8988T (cell line): Measurements from ENCODE around the gene MCC.

ENCODE experiments used
- DNase-seq: peaks from one replicate; pipeline ENCODE4 v3.0.0; 2011

Gene MCC

DNA sequence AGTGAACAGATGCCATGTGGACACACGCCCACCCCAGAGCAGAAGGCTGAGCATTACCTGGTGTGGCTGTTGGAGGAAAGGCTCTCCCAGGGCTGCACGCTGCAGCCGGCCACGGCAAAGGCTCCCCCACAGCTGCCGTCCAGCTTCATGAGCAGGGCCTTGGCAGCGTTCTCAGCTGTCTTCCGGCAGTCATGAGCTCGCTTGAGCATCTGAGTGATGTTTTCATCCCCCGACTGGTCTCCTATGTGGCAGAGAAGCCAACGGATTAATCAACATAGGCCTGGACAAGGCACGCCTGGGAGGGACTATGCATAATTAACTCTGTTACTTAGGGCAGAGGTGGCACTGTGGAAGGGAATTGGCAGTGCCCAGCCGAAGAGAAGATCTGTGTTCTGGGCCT, 424.3 kb downstream of the MCC start:
- DNase-seq: no peak

DNA sequence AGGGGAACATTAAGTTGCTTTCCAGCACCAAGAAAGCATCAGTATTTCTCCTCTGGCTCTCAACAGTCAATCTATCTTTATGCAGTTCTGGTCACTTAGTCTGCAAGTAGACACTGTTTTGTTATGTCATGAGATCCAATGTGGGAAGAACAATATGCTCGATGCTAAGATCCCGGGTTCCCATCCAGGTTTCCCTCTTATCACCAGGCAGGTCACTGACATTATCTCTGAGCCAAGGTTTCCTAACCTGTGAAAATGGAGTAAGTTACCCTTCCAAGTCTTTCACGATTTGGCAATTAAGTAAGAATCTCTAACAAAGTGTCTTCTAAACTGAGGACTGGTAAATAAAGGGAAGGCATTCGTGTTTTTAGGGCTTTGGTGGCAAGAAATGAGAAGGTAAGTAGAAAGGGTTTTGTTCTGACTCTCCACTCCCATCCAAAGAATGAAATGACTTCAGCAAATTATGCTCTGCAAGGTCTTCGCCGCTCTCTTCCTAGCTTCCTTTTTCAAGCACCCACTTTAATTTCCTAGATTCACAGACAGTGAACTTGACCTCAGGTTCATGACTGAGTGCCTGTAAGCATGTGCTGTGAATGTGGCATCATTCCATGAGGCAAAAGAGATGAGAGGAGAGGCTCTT, 425.3 kb downstream of the MCC start:
- DNase-seq: no peak

DNA sequence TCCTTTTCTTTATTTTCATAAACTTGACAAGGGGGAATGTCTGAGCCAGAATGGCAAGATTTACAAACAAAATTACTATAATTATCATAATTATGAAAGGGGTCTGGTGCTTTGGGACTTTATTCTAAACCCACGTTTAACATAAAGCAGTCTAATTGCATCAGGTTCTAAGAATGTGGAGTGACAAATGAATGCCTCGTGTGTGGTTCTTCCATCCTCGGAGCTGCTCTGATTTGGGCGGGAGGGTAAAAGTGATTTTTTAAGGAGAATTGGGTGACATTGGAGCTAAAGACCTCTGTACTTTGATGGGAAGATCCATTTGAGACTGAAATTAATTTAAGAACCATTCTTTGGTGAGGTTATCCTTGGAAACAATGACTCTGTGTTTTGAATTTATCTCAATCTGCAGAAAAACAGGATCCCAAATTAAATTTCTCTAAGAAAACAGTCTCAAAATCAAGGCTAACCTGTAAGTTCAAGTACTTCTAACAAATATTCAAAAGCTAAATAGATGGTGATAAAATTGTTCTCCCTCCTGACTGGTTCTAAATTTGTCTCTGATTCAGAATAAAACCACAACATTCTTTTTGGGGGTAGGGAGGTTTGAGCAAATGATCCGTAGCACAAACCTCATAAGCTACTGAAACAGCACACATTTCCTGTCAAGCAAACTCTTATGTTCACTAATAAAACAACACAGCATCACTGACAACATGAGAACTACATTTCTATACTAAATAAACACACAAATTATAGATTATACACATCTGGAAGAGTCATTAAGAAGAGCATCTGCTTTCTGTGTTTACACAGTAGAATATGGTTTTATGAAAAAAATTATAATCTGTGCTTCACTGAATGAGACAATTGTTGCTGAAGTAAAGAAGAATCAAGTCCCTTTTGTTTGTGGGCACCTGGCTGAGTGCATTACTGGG, 426.1 kb downstream of the MCC start:
- no peak for DNase-seq

DNA sequence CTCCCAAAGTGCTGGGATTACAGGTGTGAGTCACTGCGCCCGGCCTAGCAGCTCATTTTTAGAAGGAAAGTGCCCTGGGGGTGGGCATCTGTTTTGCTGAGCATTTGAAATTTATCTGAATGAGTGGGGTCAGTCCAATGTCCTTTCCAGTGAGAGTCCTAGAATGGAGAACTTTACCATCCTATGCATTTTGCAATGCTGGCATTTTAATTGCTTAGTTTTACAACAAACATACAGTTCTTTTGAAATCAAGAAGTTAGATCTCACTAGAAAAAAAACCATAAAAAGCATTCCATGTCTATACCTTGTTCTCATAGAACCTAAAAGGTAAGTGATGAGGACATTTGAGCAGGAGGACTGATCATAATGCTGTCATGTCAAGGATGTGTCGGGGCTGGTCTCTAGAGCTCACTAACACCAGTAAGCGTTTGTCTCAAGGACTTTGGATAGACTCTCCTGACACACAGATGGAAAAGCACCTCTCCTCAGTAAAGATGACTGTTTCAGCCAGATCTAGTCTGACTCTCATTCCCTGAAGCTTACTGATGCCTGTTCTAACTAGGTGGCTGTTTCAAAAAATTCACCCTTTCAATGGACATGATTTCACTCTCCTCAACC, 427.7 kb downstream of the MCC start:
- no peak for DNase-seq

DNA sequence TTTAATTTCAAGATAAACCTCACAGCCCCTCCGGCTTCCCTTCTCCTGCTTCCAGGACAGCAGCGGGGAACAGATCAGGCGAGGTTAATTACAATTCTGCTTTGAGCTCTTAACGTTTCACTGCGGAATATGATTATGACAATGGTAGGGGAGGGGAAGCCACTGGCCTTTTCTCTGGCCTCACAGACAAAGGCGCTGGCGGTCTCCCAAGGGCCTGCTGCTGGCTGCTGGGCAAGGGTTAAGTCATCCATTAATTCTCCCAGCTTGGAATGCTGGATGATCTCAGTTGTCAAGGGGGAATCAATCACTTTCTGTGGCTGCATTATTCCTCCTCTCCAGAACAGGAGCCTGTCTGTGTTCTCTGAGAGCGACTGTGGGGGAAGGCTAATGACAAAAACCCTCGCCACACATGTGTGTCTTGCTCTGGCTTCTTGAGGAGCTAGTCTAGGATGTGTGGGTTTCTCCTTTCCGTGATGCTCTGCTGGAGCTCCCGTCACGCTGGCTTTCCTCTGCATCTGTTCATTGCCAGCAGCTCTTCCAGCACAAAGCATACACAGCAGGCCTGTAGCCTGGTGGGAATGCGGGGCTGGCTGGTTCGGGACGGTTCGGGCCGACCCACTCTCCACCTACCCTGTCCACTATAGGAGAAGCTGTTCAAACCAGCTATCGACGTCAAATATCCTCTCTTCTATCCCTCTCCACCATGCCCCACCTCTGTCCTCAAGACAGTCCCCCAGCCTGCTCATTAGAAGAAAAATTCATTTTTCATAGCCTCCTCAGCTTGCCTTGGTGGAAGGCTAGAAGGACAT, 428.8 kb downstream of the MCC start:
- no peak for DNase-seq

DNA sequence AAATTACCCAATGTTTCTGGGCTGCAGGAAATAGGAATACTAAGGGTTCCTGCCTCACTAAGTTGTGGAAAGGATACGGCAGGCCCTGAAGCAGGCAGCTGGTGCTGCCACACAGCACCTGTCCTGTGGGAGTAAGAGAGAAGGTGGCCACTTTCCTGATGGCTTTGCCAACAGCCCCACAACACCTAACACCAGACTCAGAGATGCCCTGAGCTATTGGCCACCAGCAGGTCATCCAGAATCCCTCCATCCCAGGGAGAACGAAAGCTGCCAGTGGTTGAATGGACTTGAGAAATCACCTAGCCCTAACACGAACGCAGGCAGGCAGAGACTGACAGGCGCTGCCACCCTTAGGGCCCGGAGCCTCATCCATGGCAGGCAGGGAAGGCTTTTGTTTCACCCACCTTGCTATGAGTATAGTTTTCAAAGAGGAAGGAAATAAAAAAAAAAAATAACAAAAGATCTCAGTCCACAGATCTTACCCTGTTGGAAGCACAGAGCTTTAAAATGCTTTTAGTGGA, 429.5 kb downstream of the MCC start:
- no peak for DNase-seq

DNA sequence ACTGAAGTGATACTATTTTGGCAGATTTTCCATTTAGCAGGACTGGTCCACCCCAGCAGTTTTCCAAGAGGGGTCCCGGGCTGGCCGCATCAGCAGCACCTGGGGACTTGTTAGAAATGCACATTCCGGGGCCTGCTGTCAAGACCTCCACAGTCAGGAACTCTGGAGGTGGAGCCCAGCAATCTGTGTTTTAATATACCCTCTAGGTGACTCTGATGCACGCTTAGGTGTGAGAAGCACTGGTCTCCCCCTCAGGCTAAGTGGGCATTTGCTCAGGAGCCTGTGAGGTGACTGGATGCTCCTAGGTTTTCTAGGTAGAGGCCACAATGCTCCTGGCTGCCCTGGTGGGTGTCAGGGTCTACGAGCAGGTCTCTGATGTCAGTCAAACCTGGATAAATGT, 430.0 kb downstream of the MCC start:
- no peak for DNase-seq

DNA sequence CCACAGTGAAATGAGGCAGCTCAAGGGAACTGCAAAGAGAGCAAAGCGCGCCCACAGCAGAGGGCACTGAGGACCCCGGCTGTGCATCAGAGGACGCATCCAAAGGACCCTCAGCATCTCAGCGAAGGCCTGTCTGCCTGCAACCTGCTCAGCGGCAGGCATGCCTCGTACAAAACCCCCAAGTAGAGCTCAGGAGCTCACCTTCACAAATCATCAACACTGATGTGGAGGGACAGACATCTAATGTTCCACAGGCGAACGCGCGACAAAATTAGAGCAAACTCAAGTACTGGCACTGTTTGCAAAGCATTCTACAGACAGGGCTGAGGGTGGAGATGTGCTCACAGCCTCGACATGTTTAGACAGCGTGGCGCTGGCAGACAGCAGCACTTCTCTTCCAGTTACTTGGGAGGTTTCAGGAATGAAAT, 430.7 kb downstream of the MCC start:
- DNase-seq: no peak

DNA sequence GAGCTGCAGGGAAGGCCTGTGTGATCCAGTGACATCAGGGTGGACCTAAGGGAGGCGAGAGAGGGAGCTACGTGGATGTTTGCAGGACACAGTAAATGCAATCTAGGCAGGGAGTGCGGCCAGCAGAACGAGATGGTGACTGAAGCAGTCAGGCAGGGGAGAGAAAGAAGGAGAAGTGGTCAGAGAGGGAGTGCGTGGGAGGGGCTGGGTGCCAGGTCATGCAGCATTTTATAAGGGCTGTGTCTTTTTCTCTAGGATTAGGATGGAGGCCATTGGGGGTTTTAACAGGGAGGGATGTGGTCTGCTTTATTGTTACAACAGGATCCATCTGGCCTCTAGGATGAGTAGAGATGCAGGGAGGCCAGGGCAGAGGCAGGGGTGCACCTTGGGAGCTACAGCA, 431.3 kb downstream of the MCC start:
- no peak for DNase-seq

DNA sequence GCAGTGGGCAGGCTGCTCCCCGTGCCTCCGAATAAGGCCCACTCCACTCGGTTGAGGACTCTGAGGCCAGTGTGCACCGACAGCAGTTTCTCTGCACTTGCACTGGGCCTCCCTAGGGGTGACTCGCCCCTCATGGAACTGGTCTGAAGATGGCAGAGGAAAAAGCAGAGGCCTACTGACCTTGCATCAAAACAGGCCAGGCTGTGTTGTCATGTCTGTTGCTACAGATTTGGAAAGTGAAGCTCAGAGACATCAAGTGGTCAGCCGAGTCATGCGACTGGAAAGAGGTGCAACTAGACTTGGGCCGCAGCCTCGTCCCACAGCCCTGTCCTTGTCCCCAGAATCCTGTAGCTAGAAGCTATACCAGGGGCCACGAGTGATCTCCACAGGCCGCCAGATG, 433.4 kb downstream of the MCC start:
- DNase-seq: no peak

DNA sequence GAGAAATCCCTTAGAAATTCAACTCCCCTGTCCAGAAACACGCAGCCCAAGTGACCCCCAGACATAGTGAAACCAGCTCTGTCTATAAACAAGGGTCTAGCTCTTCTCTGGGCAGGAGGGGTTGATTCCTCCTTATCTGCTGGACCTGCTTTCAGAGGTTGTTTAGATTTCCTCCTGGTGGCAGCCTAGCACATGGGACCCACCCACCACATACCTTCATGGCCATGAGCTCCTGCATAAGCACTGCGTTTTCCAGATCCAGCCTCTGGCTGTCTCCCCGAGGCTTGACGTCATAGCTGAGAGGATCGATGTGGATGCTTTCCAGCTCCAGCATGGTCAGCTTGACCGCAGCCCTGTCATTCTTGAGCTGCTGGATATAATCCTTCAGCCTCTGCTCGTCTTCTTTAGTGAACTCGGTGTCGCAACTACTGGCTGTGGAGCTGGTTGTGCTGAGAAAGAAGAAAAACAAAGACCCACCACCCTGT, 434.7 kb downstream of the MCC start:
- no peak for DNase-seq

DNA sequence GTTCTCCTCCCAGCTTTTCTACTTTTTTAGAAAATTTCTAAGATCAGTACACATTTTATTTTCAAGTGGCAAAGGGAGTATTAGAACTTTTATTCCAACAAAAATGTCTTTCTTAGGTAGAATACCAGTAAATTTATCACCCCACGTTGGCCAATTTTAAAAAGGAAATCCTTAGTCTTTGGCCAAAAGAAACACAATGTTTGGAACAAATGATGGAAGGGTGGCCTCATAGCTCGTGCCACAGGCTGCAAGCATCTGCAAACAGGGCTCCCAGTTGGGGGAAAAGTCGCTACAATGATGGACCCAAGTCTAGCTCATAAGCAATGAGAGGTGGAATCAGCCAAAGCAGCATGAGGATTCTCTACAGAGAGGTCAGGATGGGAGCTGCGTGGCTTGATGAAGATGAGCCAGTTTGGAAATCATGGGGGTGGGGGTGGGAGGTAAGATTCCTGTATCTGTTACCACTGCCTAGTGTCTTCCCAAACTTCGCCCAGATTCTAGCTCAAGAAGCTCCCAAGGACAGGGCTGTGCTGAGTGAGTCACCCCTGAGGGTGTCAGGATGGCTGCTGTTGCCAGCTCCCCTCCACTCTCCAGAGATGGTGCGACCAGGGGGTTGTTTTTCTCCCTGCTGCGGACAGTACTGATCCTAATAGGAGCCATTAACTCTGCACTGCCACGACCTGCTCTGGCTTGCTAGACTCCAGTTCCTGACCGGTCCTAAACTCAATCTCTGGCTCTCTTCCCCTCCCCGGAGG, 436.0 kb downstream of the MCC start:
- no peak for DNase-seq

DNA sequence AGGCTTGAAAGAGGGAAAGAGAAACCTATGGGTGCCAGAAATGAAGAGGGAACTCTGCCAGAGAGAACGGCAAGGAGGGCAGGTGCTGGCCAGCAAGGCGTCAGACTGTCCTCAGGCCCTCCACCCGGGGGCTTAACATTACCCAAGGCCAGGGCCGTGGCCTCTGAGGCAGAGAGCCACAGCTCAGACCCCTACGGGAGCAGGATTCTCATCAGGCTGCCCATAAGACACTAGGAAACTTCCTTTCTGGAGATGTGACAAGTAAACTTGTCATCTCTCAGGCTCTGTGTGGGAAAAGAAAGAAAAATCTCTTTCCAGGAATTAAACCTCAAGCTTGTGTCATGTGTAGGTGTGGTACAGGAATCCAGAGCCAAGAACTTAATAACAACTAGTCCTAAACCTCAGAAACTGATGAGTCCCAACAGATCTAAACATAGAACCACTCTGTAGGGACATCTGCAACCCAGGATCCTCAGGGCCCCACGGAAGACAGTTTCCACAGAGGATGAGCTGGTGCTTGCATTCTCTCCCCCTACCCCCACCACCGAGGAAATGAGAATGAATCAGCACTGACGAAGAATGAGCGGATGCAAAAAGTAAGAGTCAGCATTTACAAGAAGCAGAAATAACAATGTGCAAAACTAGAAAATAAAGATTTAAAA, 437.4 kb downstream of the MCC start:
- DNase-seq: no peak

DNA sequence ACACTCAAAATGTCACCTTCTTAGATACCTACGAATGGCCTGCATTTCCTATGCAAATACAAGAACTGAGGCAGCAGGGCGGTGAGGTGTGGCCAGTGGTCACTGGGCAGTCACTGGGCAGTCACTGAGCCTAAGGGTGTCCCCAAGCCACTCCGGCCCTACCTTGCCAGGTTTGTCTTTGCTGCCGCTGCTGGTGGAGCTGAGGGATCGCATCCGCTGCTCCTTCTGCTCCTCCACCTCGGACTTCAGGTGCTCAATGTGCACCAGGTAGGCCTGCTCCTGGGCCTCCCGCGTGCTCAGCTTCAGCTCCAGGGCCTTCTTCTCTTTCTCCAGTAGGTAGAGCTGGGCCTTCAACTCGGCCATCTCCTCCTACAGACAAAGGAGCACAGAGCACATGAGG, 439.3 kb downstream of the MCC start:
- DNase-seq: no peak

DNA sequence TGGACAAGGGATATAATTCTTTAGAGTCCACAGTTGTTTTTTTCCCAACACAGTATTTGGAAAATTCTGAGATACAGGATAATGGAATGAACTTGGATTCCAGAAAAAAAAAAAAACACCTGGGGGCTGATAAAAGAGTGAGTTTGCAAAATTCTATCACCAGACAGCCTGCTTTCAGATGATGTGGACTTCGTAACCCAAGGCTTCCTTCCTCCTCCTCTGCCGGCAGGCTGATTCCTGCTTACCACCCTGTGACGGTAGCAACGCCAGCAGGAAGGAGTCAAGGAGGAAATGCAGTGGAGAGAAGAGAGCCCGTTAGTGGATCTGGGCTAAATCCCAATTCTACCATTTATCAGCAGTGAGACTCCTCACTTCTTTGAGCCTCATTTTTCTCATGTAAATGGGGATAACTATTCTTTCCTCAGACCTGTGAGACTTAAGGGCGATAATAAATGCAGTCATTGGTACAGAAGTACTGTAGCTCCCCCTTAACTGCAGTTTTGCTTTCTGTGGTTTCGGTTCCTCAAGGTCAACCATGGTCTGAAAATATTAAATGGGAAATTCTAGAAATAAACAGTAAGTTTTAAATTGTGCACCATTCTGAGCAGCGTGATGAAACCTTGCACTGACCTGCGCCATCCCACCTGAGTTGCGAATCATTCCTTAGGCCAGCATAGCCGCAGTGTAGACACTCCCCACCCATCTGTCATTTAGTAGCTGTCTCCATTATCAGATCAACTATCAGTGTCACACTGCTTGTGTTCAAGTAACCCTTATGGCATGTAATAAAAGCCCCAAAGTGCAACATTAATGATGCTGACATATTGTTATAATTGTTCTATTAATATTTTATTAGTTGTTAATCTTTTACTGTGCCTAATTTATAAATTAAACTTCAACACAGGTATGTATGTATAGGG, 440.3 kb downstream of the MCC start:
- no peak for DNase-seq

DNA sequence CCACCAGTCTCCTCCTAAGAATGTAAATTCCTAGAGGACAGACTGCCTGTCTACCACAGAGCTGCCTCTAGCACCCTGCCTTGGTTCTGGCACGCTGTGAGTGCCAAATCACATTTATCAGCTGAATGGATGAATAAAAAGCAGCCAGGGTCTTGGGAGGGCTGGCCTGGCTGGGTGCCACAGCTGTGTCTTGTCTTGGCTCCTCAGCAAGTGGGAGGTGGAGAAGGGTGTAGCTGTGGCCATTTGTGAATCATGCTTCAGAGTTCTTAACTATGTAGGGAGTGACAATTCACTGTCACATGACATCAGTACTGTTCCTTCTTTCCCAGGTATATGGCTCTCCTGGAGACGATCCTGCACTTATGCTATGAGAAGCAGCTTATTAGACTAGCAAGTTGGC, 441.0 kb downstream of the MCC start:
- no peak for DNase-seq

DNA sequence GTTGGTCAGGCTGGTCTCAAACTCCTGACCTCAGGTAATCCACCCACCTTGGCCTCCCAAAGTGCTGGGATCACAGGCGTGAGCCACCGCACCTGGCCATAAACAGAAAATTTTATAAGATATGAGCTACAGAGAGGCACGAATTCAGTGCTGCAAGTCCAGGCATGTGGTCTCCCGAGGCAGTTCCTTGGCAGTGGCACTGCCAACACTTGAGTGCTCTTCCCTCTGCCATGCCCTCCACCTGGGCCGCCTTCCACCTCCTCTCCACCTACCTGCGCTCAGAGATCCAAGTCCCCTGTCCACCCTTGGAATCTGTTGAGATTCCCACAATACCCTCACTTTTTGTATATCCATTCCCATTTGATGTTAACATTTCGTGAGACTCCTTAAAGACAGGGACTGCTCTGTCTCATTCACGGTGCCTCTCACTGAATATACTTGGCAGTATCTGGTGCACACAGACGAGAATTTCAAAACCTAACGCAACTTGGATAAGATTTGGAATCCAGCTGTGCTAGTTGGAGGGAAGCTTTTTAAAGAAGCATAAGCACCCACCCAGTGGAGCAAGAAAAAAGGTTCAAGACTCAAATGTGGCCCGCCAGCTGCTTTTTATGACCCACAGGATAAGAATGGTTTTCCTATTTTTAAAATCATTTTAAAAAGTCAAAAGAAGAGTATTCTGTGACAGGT, 443.3 kb downstream of the MCC start:
- DNase-seq: no peak

DNA sequence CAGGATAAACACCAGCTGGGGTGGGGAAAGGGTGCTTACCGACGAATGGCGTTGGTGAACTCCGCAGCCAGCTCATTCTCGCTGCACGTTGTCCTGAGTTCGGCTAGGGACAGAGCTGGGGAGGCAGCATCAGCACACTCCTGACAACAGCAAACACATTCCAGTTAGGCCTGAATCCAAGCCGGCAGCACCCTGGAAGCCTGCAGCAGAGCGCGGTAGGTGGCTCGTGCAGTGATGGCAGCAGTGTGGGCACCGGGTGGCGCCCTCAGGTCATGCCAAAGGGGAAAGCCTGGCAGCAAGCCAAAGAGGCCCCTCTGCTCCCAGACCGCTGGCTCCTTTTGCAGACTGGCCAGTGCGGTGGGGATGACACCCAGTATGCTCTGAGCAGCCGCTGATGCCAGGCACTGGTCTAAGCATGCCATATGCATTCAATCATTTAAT, 444.7 kb downstream of the MCC start:
- DNase-seq: peak; percentile 42

DNA sequence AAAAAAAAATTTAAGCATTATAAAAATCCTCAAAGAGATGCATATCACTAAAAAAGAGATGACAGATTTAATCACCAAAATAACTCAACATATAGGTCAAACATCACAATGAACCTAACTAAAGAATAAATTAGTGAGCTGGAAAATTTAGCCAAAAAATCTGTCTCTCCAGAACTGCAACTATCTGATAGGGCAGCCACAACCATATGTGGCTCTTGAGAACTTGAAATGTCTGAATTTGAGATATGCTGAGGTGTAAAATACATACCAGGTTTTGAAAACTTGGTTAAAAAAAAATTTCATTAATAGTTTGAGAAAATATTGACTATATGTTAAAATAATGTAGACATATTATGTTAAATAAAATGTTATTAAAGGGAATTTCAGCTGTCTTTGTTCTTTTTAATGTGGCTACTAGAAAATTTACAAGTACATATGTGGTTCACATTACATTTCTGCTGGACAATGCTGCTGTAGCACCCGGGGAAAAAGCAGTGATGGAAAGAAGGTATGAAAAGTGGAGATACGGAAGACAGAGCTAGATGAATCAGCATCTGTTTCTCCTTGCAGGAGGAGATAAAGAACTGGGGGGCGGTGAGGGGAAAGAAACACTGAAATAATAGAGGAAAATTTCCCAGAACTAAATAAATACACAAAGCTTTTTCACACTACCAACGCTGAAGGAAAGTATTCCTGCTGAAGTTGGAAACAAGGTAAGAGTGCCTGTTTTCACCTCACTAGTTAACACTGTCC, 445.6 kb downstream of the MCC start:
- DNase-seq: no peak
